ENCODE data around the gene VSX1. TPM values are rescaled to one million over a fixed set of nuclear protein-coding genes. Genes with fewer than 3 reads are reported as not detected.

The VSX1 gene
- polyA plus RNA-seq, 4 donors, result not detected

Other genes with a start within 250 kb of the VSX1 start
- gene CST7, start 132.9 kb downstream of the VSX1 start, polyA plus RNA-seq (ENCODE audit: insufficient read length in 4 of 4), result under 1 TPM; 0.31 to 0.80 (median 0.48) TPM
- gene APMAP, start 89.4 kb downstream of the VSX1 start, polyA plus RNA-seq (ENCODE audit: insufficient read length in 4 of 4), result 100 to 1,000 TPM in 3 of 4 donors, 10 to 100 TPM in 1; 95.8 to 113 (median 109) TPM
- 10 to 100 TPM; 31.0 to 36.6 (median 32.0) TPM for gene ACSS1, start 24.0 kb downstream of the VSX1 start, polyA plus RNA-seq (ENCODE audit: insufficient read length in 4 of 4)
- gene ENTPD6, start 113.6 kb upstream of the VSX1 start, polyA plus RNA-seq (ENCODE audit: insufficient read length in 4 of 4), result 10 to 100 TPM; 39.5 to 47.1 (median 41.3) TPM
- 10 to 100 TPM; 43.4 to 49.5 (median 47.8) TPM for gene PYGB, start 165.9 kb upstream of the VSX1 start, polyA plus RNA-seq (ENCODE audit: insufficient read length in 4 of 4)

All from right renal pelvis (tissue), 4 donors.